GM20431 (cell line): Measurements from ENCODE around the gene STEAP1B.

Source experiments
- in situ Hi-C: fragments of 300-500 bp; cut with MseI, MboI; formaldehyde crosslinking; loops from one replicate; pipeline ENCODE4 v1.15.0; 2020; ENCODE audit warnings: low sequenced_read_pairs; ENCODE audit not compliant: unreplicated experiment

The STEAP1B gene

GRCh38 chr7:22414424-22414823 lies 85.6 kb downstream of the STEAP1B start:
- in situ Hi-C loops, result no loop called here

- in situ Hi-C loops, result no loop called here
These were observed 86.8 kb downstream of the STEAP1B start for GRCh38 chr7:22413211-22413610.

GRCh38 chr7:22411977-22412693 lies 87.9 kb downstream of the STEAP1B start:
- in situ Hi-C loops, result no loop called here

- in situ Hi-C loops, result no loop called here
These were observed 93.3 kb downstream of the STEAP1B start for GRCh38 chr7:22406715-22407114.

GRCh38 chr7:22404421-22405023 lies 95.5 kb downstream of the STEAP1B start:
- in situ Hi-C loops, result no loop called here

- in situ Hi-C loops, result no loop called here
These were observed 96.6 kb downstream of the STEAP1B start for GRCh38 chr7:22403344-22403743.

GRCh38 chr7:22402250-22402649 lies 97.7 kb downstream of the STEAP1B start:
- in situ Hi-C loops, result no loop called here

GRCh38 chr7:22400936-22401553 lies 98.9 kb downstream of the STEAP1B start:
- in situ Hi-C loops, result no loop called here

GRCh38 chr7:22400150-22400814 lies 99.7 kb downstream of the STEAP1B start:
- in situ Hi-C loops, result no loop called here

GRCh38 chr7:22399546-22399945 lies 100.4 kb downstream of the STEAP1B start:
- in situ Hi-C loops, result no loop called here

- in situ Hi-C loops, result no loop called here
These were observed 100.9 kb downstream of the STEAP1B start for GRCh38 chr7:22399091-22399490.

GRCh38 chr7:22397981-22398380 lies 102.0 kb downstream of the STEAP1B start:
- in situ Hi-C loops, result no loop called here

- in situ Hi-C loops, result no loop called here
These were observed 104.8 kb downstream of the STEAP1B start for GRCh38 chr7:22395222-22395621.

- in situ Hi-C loops, result no loop called here
These were observed 105.2 kb downstream of the STEAP1B start for GRCh38 chr7:22394739-22395138.

GRCh38 chr7:22393913-22394729 lies 105.9 kb downstream of the STEAP1B start:
- in situ Hi-C loops, result no loop called here

- in situ Hi-C loops, result no loop called here
These were observed 109.5 kb downstream of the STEAP1B start for GRCh38 chr7:22390516-22390915.

GRCh38 chr7:22389892-22390291 lies 110.1 kb downstream of the STEAP1B start:
- in situ Hi-C loops, result no loop called here

GRCh38 chr7:22387583-22387982 lies 112.4 kb downstream of the STEAP1B start:
- in situ Hi-C loops, result no loop called here

GRCh38 chr7:22386865-22387264 lies 113.1 kb downstream of the STEAP1B start:
- in situ Hi-C loops, result no loop called here

- in situ Hi-C loops, result no loop called here
These were observed 113.7 kb downstream of the STEAP1B start for GRCh38 chr7:22386206-22386858.
